Common myeloid progenitor, CD34-positive (primary cell): Measurements from ENCODE around the gene LCE1F.

Source experiments
- CTCF ChIA-PET: fragments of 350-600 bp; sonication (Branson Sonifier 250); formaldehyde crosslinking; loops from one replicate; lab custom pipeline; 2021; ENCODE audit warnings: antibody characterized with exemption; lab: Charles Lee
- POLR2A ChIA-PET: fragments of 350-600 bp; sonication (Branson Sonifier 250); formaldehyde crosslinking; loops from one replicate; lab custom pipeline; 2021; ENCODE audit warnings: antibody characterized with exemption; lab: Charles Lee
- DNase-seq, 3 donors: peaks; one replicate each; pipeline versions ENCODE4 v3.0.0 to v3.0.0-alpha.2; 2013
- H3K27ac ChIP-seq, 2 experiments: 1 replicate in 1 of 2; 2 replicates in 1 of 2; pipeline ENCODE4 v1.7.0; 2013; ENCODE audit warnings: inconsistent platforms in 2 of 2, low read length in 2 of 2, mild to moderate bottlenecking in 2 of 2, low read depth in 1 of 2, moderate library complexity in 1 of 2; ENCODE audit not compliant: severe bottlenecking in 2 of 2, insufficient read depth in 1 of 2, poor library complexity in 1 of 2
- H3K27me3 ChIP-seq, 5 experiments: replicated peaks in 2 of 5; 1 replicate in 3 of 5; 2 replicates in 2 of 5; pipeline versions ENCODE4 v1.6.1 to v1.7.0; 2013; ENCODE audit warnings: low read length in 4 of 5, mild to moderate bottlenecking in 2 of 5, moderate library complexity in 2 of 5, inconsistent platforms in 1 of 5; ENCODE audit not compliant: insufficient read depth in 5 of 5, control insufficient read depth in 4 of 5
- H3K36me3 ChIP-seq, 4 experiments: 1 replicate in 2 of 4; 2 replicates in 2 of 4; pipeline versions ENCODE4 v1.6.1 to v1.7.0; 2013; ENCODE audit warnings: low read length in 3 of 4, control low read depth in 1 of 4, mild to moderate bottlenecking in 1 of 4; ENCODE audit not compliant: control insufficient read depth in 4 of 4, insufficient read depth in 4 of 4
- H3K4me1 ChIP-seq, 4 experiments: 1 replicate in 3 of 4; 2 replicates in 1 of 4; pipeline versions ENCODE4 v1.6.1 to v1.7.1; 2013; ENCODE audit warnings: low read length in 3 of 4, mild to moderate bottlenecking in 3 of 4, control low read depth in 1 of 4, inconsistent platforms in 1 of 4, moderate library complexity in 1 of 4; ENCODE audit not compliant: control insufficient read depth in 4 of 4, insufficient read depth in 4 of 4; ENCODE audit errors: control extremely low read depth in 1 of 4
- H3K4me3 ChIP-seq, 7 experiments: 1 replicate in 4 of 7; 2 replicates in 3 of 7; pipeline versions ENCODE4 v1.5.1 to v1.7.0; 2013; ENCODE audit warnings: mild to moderate bottlenecking in 7 of 7, low read length in 6 of 7, moderate library complexity in 6 of 7, inconsistent platforms in 2 of 7, low read depth in 2 of 7, control low read depth in 1 of 7; ENCODE audit not compliant: insufficient read depth in 4 of 7, control insufficient read depth in 1 of 7; ENCODE audit errors: extremely low read depth in 1 of 7
- H3K9me3 ChIP-seq, 5 experiments: 1 replicate in 4 of 5; 2 replicates in 1 of 5; pipeline versions ENCODE4 v1.6.1 to v1.7.1; 2013; ENCODE audit warnings: low read length in 4 of 5, mild to moderate bottlenecking in 2 of 5, inconsistent platforms in 1 of 5, low read depth in 1 of 5, moderate library complexity in 1 of 5; ENCODE audit not compliant: control insufficient read depth in 4 of 5, insufficient read depth in 2 of 5; ENCODE audit errors: control extremely low read depth in 1 of 5
- WGBS: methylation state at CpG from one replicate; pipeline ENCODE4 v1.1.5; 2013; ENCODE audit not compliant: insufficient coverage; 5-methylcytosine and 5-hydroxymethylcytosine counted together

The LCE1F gene

DNA sequence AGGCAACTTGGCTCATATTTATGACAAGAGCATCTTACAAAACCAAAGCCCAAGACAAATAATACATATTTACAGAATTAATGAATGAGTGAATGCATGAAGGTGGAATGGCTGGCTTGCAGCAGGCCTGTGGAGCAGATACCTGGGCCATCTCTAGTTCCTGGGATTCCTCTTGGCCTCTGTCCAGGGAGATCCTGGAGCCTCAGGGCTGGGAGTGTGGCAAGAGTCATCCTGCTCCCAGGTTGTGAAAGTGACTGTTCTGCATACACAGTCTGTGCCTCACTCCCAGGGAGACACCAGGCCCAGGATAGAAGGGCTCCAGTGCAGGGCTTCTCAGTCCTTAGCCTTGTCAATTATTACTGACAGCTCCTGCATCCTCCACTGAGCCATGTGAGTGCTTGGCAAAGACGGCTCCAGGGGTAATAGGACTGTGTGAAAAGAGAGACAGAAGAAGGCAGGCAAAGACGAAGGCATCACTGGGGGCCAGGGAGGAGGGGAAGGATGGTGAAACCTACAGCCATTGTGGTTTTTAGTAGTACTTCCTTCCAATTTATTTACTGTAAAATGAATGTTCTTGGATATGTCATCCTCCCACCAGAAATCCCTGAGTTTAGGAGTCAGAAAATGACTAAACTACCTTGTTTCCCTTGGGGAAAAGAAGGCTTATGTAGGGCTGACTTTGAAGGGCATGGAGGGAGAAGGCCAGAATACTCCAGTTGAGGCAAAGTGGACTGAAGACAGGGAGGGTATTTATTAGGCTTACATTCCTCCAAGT lies 31.4 kb upstream of the LCE1F start:
- CTCF ChIA-PET, result no interaction called here
- H3K27ac ChIP-seq, result no peak overlapping the region
- DNase-seq, result no peak

DNA sequence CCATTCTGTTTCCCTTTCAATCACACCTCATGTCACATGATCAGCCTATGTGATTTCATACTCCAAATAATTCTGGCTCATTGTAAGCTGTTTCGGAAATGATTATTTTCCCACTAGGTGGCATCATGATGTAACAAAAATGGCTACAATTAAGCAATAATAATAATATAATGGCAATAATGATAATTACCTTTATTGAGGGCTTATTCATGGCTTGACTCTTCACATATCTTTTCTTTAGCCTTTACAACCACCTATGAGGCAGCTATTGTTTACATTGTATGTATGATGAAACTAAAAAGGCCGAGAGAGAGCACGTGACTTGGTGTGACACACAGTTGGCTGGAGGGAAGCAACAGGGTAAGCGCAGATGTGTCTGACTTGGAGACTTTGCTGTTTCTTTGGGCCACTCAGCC lies 29.6 kb upstream of the LCE1F start:
- ChIA-PET CTCF (no interaction called here), POLR2A (no interaction called here)
- no peak for DNase-seq
- H3K9me3 ChIP-seq, result no peaks in the 10 kb centered on the region
- H3K27me3 ChIP-seq, result peaks cover 0 to 19% (median 5%) of the 10 kb centered on the region in 5 experiments
- H3K4me3 ChIP-seq, result no peak overlapping the region
- 100% methylated on average over 3 of the region's 4 CpGs for WGBS
- no peaks in the 10 kb centered on the region for H3K36me3 ChIP-seq
- no peaks in the 10 kb centered on the region for H3K4me1 ChIP-seq
- no peak overlapping the region for H3K27ac ChIP-seq

More for the DNA sequence above, 31.4 kb upstream of the LCE1F start:
- no CpG with 5 or more reads among the region's 2 CpGs for WGBS
- Histone ChIP-seq H3K9me3 (no peaks in the 10 kb centered on the region), H3K27me3 (peaks cover 0 to 14% (median 5%) of the 10 kb centered on the region in 5 experiments), H3K4me3 (no peak overlapping the region), H3K4me1 (no peaks in the 10 kb centered on the region), H3K36me3 (no peaks in the 10 kb centered on the region)
- POLR2A ChIA-PET, result no interaction called here

DNA sequence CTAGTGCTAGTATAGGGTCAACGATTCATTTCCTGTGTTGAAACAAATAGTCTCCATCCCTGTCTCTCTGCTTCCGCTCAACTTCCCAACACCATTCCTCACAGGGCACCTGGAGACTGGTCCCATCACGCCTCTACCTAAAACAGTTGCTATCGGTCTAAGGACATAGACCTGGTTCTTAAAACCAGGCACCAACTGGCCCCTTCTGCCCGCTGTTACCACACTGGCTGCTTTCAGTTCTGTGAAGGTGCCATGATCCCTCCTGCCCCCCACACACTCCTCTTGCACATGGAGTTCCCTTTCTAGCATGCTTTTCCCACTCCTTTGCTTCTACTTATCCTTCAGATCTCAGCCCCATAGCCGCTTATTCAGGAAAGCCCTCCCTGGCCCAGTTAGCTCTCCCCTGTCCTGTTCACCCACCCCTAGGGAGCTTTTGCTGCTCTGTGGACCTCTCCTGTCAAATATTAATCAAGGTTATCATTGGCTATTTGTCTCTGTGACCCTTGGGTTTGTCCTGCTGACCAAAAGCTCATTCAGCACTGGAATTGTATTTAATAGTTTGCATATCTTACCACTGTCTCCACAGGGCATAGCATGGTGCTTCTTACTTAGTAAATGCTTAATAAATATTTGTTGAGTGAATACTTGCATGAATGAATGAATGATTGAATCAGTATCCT lies 29.0 kb upstream of the LCE1F start:
- 92% methylated on average over 5 of the region's 6 CpGs for WGBS
- Histone ChIP-seq H3K27me3 (peaks cover 0 to 24% (median 5%) of the 10 kb centered on the region in 5 experiments), H3K9me3 (no peaks in the 10 kb centered on the region), H3K4me1 (no peaks in the 10 kb centered on the region), H3K27ac (no peak overlapping the region), H3K4me3 (no peak overlapping the region), H3K36me3 (no peaks in the 10 kb centered on the region)
- ChIA-PET CTCF (no interaction called here), POLR2A (no interaction called here)
- DNase-seq, result no peak

DNA sequence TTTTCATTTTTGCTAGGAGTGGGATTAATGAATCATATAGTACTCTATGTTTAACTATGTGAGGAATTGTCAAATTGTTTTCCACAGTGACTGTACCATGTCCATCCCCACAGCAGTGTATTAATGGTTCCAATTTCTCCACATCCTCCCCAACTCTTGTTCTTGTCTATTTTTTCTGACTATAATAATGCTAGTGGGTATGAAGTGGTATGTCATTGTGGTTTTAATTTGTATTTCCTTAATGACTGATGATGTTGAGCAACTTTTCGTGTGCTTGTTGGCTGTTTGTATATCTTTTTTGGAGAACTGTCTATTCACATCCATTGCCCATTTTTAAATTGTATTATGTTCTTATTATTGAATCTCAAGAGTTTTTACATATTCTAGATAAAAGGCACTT lies 27.1 kb upstream of the LCE1F start:
- no peaks in the 10 kb centered on the region for H3K9me3 ChIP-seq
- H3K36me3 ChIP-seq, result no peaks in the 10 kb centered on the region
- ChIA-PET CTCF (no interaction called here), POLR2A (no interaction called here)
- peak in 2 of 3 donors; percentile 13 to 25 for DNase-seq
- H3K4me1 ChIP-seq, result no peaks in the 10 kb centered on the region
- H3K4me3 ChIP-seq, result no peak overlapping the region
- H3K27me3 ChIP-seq, result peaks cover 2 to 21% (median 5%) of the 10 kb centered on the region in 5 experiments
- no peak overlapping the region for H3K27ac ChIP-seq
- no CpG with 5 or more reads among the region's 1 CpG for WGBS

DNA sequence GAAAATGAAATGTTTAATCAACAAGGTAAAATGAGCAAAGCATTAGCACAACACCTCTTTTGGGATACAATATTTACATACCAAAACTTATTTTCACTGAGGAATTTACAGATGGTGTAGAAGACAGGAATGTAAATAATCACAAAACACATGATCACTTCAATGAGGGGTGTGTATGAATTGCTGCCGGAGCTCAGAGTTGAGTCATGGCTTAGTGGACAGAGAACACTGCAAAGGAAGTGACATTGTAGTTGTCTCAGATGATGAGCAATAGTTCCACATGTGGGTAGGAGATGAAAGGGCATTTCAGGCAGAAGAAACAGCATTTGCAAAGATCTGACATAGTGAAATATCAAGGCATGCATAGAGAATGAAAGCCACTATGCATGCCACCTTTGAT lies 22.7 kb upstream of the LCE1F start:
- POLR2A ChIA-PET, result no interaction called here
- H3K4me1 ChIP-seq, result no peaks in the 10 kb centered on the region
- no peak overlapping the region for H3K27ac ChIP-seq
- no peaks in the 10 kb centered on the region for H3K9me3 ChIP-seq
- WGBS, result 56% methylated on average over 1 of the region's 1 CpG
- CTCF ChIA-PET, result no interaction called here
- no peak for DNase-seq
- peaks cover 0 to 25% (median 5%) of the 10 kb centered on the region in 5 experiments for H3K27me3 ChIP-seq
- no peaks in the 10 kb centered on the region for H3K36me3 ChIP-seq
- H3K4me3 ChIP-seq, result no peak overlapping the region

DNA sequence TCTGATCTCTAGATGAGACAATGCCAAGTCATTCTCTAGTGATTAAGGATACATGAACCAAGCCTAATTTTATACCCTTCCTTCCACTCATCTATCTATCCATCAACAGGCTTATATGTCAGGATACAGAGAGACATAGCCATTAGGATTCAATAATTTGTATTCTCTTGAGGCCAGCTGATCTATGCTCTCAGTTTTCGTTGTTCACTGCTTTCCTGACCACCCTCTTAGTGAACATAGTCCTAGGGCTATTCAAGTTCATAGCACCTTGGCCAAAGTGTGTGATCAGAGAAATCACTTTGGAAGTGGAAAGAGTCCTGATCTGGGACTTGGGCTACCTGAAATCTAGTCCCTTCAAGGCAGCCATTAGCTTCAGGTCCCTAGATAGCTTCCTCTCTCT lies 21.4 kb upstream of the LCE1F start:
- no peaks in the 10 kb centered on the region for H3K36me3 ChIP-seq
- no peaks in the 10 kb centered on the region for H3K9me3 ChIP-seq
- no peak overlapping the region for H3K4me3 ChIP-seq
- H3K27ac ChIP-seq, result no peak overlapping the region
- H3K27me3 ChIP-seq, result peaks cover 0 to 26% (median 3%) of the 10 kb centered on the region in 5 experiments
- DNase-seq, result no peak
- POLR2A ChIA-PET, result no interaction called here
- 50% methylated on average over 1 of the region's 1 CpG for WGBS
- no peaks in the 10 kb centered on the region for H3K4me1 ChIP-seq
- CTCF ChIA-PET, result no interaction called here

DNA sequence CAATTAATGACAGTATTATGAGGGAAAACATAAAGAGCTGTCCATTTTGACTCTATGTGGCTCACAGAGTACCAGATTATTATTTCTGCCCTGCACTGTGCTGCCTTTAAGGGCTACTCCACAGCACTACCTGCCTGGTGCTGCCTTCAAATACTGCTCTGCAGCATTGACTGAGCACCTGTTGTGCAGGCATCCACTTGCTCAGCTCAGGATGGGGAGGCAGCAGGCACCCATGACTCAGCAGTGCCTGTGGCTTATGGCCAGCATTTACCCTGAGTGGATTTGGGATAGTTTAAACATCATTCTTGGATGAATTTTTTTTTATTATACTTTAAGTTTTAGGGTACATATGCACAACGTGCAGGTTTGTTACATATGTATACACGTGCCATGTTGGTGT lies 18.1 kb upstream of the LCE1F start:
- CTCF ChIA-PET, result no interaction called here
- no peak overlapping the region for H3K4me3 ChIP-seq
- no CpG with 5 or more reads among the region's 2 CpGs for WGBS

More for the DNA sequence above, 18.1 kb upstream of the LCE1F start:
- DNase-seq, result no peak
- Histone ChIP-seq H3K27me3 (peaks cover 0 to 22% (median 3%) of the 10 kb centered on the region in 5 experiments), H3K36me3 (no peaks in the 10 kb centered on the region), H3K4me1 (no peaks in the 10 kb centered on the region), H3K27ac (no peak overlapping the region), H3K9me3 (no peaks in the 10 kb centered on the region)
- POLR2A ChIA-PET, result no interaction called here
